Measurements from ENCODE around the gene KCNJ16.

KCNJ16 gene

DNA sequence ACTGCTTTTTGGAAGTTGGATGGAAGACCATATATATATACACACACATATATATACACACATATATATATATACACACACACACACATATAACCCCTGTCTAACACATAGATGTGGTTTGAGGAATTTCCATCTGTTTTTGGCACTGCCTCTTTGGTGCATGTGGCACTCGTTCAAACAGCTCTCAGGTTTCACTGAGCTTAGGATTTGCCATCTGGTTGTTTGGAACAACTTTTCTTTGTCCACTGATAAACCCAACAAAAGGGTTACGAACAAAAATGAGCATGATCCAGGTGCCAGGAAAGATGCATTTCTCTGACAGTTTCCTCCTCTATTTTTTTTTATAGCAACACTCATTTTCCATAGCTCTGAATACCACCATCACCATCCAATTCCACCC is 14.6 kb upstream of the KCNJ16 start:
- ChIA-PET POLR2A (ENCODE audit: low non-redundant PET) (no interaction called here), CTCF (interaction anchor here (0.6 kb wide), 1 partner anchor 52 kb away, joined by 8 read pairs; no protein-coding TSS in a partner anchor)

DNA sequence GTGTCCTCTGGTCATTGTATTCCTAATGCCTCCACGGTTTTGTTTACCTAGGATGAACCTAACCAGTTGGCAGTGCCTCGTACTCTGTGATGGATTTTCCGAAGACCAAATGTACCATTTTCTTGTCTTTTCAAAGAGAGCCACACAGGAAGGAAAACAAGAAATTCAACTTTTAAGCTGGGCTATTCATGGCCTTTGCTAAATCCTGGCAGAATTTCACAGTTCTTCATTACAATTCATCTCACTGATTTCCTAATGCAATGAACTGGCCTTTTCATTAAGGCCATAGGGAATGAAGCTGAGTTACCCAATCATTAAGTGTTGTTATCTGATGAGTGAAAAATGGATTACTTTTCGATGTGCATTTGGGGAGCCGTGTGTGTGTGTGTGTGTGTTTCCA is 7.9 kb upstream of the KCNJ16 start:
- POLR2A ChIA-PET (ENCODE audit: low non-redundant PET) = no interaction called here

More for the DNA sequence above, 14.6 kb upstream of the KCNJ16 start:
- TF ChIP-seq, protein P1, sequence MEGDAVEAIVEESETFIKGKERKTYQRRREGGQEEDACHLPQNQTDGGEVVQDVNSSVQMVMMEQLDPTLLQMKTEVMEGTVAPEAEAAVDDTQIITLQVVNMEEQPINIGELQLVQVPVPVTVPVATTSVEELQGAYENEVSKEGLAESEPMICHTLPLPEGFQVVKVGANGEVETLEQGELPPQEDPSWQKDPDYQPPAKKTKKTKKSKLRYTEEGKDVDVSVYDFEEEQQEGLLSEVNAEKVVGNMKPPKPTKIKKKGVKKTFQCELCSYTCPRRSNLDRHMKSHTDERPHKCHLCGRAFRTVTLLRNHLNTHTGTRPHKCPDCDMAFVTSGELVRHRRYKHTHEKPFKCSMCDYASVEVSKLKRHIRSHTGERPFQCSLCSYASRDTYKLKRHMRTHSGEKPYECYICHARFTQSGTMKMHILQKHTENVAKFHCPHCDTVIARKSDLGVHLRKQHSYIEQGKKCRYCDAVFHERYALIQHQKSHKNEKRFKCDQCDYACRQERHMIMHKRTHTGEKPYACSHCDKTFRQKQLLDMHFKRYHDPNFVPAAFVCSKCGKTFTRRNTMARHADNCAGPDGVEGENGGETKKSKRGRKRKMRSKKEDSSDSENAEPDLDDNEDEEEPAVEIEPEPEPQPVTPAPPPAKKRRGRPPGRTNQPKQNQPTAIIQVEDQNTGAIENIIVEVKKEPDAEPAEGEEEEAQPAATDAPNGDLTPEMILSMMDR (conservative IDR thresholded peaks at IDR 0.05; ENCODE audit: low read depth) = no peak
- H3K27ac ChIP-seq = no peak overlapping the region
- no peak for DNase-seq (ENCODE audit: low spot score)

DNA sequence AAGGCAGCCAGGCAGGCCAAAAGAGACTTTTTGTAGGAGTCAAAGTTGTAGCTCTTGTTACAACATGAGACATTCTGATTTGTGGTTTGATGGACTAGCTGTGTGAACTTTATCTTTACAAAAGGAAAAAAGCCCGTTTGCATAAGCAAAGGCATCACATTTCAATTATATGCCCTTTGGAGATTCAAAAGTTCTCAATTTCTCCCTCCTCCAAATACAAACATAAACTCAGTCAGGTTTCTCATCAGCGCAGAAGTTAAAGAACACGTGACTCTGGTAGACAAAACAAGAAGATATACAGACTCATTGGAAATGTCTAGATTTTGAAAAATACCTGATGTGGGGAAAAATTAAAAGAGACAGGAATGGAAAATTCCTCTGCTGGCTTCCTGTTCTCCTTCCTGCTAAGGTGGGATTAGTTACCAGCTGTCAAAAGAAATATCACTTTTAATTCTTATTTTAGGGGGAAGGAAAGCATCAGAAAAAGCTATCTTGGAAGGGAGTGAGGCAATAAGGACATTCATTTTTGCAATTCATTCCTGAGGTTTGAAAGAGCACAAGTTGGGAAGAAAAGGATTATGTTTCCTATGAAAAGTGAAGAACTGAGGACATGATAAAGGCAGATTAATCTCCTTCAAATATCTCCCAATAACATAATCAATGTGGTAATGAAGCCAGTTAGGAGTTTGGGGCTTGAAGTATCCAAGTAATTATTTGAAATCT is 4.6 kb upstream of the KCNJ16 start:
- POLR2A ChIA-PET (ENCODE audit: low non-redundant PET) = no interaction called here
- CTCF ChIA-PET = interaction anchor here (0.8 kb wide), 1 partner anchor 66 kb away, joined by 3 read pairs; no protein-coding TSS in a partner anchor

More for the DNA sequence above, 7.9 kb upstream of the KCNJ16 start:
- TF ChIP-seq, protein P1 (conservative IDR thresholded peaks at IDR 0.05; ENCODE audit: low read depth) = no peak
- no peak overlapping the region for H3K27ac ChIP-seq
- CTCF ChIA-PET = no interaction called here
- DNase-seq (ENCODE audit: low spot score) = no peak

DNA sequence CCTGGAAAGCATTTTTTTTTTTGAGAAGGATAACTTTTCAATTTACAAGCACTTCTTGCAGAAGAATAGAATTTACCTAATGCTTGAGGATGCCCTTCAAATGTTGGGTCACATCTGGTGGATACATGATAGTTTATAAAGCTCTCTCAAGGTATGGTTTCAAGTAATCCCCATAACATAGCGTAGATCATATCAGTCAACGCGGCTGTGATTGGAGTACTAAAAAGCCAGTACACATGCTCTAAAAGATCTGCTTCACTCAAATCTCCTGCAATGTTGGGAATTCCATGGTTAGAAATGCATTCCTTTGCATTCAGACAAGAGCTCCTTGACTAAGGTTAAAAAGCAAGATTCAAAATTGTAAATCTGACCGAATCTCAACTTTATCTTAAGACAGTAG is 3.9 kb upstream of the KCNJ16 start:
- CTCF ChIA-PET = interaction anchor here (0.8 kb wide), 1 partner anchor 65 kb away, joined by 3 read pairs; no protein-coding TSS in a partner anchor
- DNase-seq (ENCODE audit: low spot score) = no peak
- POLR2A ChIA-PET (ENCODE audit: low non-redundant PET) = interaction anchor here (0.6 kb wide), 1 partner anchor 8 kb away, joined by 3 read pairs; no protein-coding TSS in a partner anchor
- H3K27ac ChIP-seq = no peak overlapping the region
- TF ChIP-seq, protein P1 (conservative IDR thresholded peaks at IDR 0.05; ENCODE audit: low read depth) = no peak

More for the DNA sequence above, 4.6 kb upstream of the KCNJ16 start:
- TF ChIP-seq, protein P1 (conservative IDR thresholded peaks at IDR 0.05; ENCODE audit: low read depth) = no peak
- no peak for DNase-seq (ENCODE audit: low spot score)
- H3K27ac ChIP-seq = no peak overlapping the region

DNA sequence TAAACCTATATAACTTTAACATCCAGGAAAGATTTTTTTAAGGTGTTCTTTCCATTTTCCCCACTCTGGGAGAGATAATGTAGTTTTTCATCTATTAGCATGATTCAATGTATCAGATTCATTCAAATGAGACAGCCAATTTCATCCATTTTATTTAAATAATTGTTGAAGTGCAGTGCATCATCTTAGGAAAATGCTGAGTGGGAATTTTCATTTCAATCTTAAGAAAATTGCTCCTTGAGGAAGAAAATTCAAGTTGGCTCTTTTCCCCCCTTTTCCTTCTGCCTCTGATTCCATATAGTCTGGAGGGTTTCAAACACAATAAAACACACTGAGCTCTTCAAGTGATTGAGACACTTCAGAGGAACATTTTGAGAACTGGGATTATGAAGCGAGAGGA is 3.4 kb upstream of the KCNJ16 start:
- ChIA-PET CTCF (interaction anchor here (0.6 kb wide), 1 partner anchor 997 kb away, joined by 3 read pairs; no protein-coding TSS in a partner anchor), POLR2A (ENCODE audit: low non-redundant PET) (interaction anchor here (0.6 kb wide), 1 partner anchor 9 kb away, joined by 3 read pairs; no protein-coding TSS in a partner anchor)
- TF ChIP-seq, protein P1 (conservative IDR thresholded peaks at IDR 0.05; ENCODE audit: low read depth) = no peak
- no peak overlapping the region for H3K27ac ChIP-seq
- no peak for DNase-seq (ENCODE audit: low spot score)

DNA sequence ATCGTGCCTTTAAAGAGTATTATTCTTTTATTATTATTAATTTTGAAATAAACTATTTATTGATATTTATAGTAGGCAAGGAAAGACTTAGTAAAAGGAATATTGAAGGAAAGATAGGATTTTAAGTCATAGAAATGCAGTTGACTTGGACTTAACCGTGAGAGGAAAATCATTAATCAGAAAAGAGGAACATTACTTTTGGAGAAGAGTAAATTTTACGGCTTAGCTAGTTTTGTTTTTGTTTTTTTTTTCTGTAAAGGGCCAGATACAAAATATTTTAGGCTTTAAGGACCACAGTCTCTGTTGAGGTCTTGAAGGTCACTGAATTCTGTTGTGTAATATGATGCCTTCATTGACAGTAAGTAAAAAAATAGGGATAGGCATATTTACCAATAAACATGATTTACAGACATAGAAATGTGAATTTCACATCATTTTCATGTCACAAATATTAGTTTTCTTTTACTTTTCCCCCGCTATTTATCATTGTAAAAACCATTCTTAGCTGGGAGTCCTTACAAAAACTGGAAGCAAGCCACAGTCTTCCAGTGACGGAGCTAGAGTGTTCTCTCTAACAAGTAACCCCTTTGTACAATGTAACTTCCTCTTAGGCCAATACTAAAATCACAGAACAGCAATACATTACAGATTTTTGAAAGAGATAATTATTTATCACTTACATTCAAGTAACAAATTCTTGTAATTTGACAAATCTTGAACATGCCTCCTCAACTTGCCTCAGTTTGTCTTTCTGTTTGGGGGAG is 2.3 kb upstream of the KCNJ16 start:
- CTCF ChIA-PET = interaction anchor here (0.6 to 0.9 kb wide), 4 partner anchors 21 to 567 kb away, joined by 3 to 6 read pairs (median 4); no protein-coding TSS in a partner anchor
- POLR2A ChIA-PET (ENCODE audit: low non-redundant PET) = no interaction called here
- no peak for DNase-seq (ENCODE audit: low spot score)
- TF ChIP-seq, protein P1 (conservative IDR thresholded peaks at IDR 0.05; ENCODE audit: low read depth) = no peak
- no peak overlapping the region for H3K27ac ChIP-seq
